ENCODE measurements around the gene UNC79. TPM values are rescaled to one million over a fixed set of nuclear protein-coding genes. Genes with fewer than 3 reads are reported as not detected.

UNC79 gene
- total RNA-seq, 2 donors from 2014 or later = 0.19 to 0.31 TPM

DNA sequence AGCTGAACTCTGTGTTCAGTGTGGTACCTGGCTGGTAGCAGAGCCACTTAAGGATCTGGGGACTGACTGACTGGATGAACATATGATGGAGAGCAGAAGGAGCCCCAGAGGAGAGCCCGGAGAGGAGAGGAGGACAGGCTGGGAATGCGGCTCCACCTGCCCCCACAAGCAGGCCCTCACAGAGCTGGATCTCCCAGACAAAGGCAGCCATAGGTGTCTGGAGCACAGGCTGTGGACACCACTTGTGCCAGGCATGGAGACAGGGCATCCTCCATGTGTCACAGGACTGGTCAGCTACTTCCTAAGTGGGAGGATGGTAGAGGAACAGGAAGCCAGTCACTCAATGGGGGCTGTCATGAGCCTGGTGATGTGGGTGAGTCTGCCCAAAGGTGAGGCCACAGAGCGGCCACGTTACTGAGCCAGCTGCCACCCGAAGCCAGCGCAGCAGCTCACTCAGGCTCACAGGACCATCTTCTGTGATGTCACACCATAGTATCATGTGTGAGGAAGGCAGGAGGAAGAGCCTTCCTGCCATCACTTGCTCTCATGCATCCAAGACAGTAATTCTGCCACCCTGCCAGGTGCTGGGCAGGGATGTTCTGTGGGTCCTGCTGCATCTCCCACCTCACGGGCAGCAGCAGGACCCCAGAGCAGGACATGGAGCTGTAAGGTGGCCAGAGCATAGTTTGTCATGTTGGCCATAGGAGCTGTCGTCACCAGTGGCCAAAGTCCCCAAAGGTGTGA lies 285.4 kb downstream of the UNC79 start:
- no peaks in the 10 kb centered on the region for H3K4me1 ChIP-seq
- H3K36me3 ChIP-seq = no peaks in the 10 kb centered on the region
- DNase-seq (ENCODE audit: low spot score) = peak; percentile 38
- no peaks in the 10 kb centered on the region for H3K27me3 ChIP-seq
- TF ChIP-seq, protein P1, sequence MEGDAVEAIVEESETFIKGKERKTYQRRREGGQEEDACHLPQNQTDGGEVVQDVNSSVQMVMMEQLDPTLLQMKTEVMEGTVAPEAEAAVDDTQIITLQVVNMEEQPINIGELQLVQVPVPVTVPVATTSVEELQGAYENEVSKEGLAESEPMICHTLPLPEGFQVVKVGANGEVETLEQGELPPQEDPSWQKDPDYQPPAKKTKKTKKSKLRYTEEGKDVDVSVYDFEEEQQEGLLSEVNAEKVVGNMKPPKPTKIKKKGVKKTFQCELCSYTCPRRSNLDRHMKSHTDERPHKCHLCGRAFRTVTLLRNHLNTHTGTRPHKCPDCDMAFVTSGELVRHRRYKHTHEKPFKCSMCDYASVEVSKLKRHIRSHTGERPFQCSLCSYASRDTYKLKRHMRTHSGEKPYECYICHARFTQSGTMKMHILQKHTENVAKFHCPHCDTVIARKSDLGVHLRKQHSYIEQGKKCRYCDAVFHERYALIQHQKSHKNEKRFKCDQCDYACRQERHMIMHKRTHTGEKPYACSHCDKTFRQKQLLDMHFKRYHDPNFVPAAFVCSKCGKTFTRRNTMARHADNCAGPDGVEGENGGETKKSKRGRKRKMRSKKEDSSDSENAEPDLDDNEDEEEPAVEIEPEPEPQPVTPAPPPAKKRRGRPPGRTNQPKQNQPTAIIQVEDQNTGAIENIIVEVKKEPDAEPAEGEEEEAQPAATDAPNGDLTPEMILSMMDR (IDR thresholded peaks at IDR 0.05) = no peak
- H3K4me3 ChIP-seq = no peak overlapping the region
- H3K9me3 ChIP-seq = no peaks in the 10 kb centered on the region
- H3K27ac ChIP-seq = no peak overlapping the region

DNA sequence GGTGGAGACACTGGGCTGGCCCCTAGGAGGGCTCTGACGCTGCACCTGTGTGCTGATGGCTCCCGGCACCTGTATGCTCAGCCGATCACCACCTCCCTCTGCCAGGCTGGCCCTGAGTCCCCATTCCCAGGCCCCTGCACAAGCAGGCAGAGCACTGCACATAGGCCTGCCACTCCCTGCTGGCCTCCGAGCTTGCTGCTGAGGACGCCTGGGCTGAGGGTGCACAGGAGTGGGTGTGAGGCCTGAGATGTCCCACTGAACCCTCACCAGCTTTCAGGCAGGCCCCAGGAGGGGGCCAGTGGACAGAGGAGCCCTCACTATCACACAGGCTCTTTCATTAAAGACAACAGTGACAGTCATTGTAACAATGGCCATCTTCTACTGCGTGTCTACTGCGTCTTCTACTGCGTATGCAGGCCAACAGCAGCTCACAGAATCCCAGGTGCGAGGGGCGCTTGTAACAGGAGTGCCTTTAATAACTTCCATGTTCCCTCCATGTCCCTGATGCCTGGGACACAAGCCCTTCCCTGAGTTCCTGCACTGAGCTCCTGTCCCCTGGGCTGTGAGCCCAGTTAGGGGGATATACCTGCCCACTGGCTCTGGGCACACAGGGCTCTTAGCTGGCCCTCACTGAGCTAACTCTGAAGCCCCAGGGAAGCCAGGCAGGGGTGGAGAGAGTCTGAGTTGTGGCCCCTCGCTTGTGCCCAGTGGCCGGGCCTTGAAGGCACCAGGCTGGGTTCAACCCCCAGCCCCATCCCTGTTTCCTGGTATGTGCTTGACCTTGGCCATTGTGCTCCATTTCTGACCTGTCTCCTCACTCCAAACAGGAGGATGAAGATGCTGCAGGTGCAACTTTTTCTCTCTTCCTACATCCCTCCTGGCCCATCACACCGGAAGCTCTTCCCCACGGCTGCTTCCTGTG lies 286.3 kb downstream of the UNC79 start:
- DNase-seq (ENCODE audit: low spot score) = peak; percentile 43
- Histone ChIP-seq H3K27me3 (no peaks in the 10 kb centered on the region), H3K27ac (no peak overlapping the region), H3K4me1 (no peaks in the 10 kb centered on the region), H3K4me3 (no peak overlapping the region), H3K9me3 (no peaks in the 10 kb centered on the region), H3K36me3 (no peaks in the 10 kb centered on the region)
- TF ChIP-seq, protein P1 (IDR thresholded peaks at IDR 0.05) = no peak

DNA sequence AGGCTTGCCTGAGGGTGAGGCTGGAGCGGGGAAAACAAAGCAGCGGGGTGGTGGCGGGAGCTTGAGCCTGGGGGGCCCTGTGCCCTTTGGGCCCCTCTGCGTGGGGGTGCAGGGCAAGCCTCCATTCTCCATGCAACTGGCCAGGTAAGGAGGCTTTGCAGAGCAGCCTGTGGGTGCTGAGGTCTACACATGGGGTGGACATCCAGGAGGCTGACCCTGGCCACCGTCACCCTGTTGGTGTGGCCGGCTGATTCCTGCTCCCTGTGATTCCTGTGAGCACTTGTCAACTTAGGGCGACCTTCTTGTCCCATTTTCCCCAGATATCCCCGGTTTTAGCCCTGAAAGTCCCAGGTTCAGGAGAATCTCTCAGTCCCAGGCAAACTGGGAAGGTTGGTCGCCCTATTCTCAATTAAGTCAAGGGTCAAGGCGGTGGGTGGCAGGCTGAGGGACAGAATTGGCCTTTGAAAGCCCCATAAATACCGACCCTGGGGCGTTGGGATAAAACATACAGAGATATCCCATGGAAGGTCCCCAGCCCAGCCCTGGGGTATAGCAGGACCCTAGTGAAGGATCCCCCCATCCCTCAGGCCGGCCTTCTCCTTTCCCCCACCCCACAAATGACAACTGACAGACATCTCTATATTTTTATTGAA lies 287.1 kb downstream of the UNC79 start:
- Histone ChIP-seq H3K27ac (no peak overlapping the region), H3K4me3 (no peak overlapping the region), H3K36me3 (no peaks in the 10 kb centered on the region), H3K4me1 (no peaks in the 10 kb centered on the region), H3K9me3 (no peaks in the 10 kb centered on the region), H3K27me3 (no peaks in the 10 kb centered on the region)
- TF ChIP-seq, protein P1 (IDR thresholded peaks at IDR 0.05) = no peak
- peak; percentile 53 for DNase-seq (ENCODE audit: low spot score)

DNA sequence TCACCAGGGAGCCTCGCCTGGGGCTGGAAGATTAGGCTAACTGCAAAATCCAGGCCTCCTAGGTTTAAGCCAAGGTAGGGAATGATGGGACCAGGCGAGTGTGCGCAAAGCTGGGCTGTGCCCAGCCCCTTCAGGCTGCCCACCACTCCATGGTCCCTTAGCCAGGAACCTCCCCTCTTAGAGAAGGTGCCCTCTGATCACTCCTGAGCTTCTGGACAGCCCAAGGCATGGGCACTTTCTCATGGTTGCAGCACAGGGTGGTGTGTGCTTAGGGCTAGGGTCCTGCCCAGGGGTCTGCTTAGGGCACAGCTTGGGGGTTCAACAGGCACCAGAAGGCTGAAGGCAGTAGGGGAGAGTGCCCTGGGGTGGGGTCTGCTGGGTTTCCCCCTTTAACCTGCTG lies 288.5 kb downstream of the UNC79 start:
- DNase-seq (ENCODE audit: low spot score) = peak; percentile 23
- no peaks in the 10 kb centered on the region for H3K4me1 ChIP-seq
- TF ChIP-seq, protein P1 (IDR thresholded peaks at IDR 0.05) = no peak
- H3K9me3 ChIP-seq = no peaks in the 10 kb centered on the region
- no peaks in the 10 kb centered on the region for H3K27me3 ChIP-seq
- no peak overlapping the region for H3K4me3 ChIP-seq
- no peaks in the 10 kb centered on the region for H3K36me3 ChIP-seq
- H3K27ac ChIP-seq = no peak overlapping the region

DNA sequence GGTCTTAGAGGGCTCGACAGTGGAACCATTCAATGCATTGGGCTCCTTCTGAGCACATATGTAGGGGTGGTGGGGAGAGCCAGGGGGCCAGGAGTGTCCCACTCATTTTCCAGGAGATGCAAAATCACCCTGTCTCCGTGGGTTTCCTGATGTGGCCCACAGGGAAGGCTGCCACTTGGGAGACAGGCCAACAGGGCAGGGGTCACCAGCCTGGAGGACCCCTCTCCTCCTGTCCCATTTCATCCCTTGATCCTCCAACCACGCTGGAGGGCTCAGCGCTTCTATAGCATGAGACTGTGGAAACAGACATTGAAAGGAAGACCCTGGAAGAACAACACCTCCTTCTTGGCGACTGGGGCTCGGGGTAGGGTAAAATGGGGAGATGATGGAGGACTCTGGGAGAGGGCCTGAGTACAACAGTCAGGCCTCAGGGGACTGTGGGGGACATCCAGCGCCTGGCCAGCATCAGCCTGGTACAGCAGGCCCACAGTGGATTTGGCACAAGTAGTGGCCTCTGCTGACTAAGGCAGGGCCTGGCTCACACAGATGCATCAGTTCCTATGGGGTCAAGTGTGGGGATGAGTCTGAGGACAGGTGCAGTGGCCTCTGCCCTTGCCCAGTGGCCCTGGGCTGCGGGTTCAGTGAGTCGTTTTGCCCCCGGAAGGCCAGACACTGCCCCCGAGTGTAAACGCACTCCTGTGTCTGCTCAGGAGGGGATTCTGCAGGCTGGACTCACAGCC lies 289.5 kb downstream of the UNC79 start:
- H3K27me3 ChIP-seq = no peaks in the 10 kb centered on the region
- TF ChIP-seq, protein P1 (IDR thresholded peaks at IDR 0.05) = no peak
- no peaks in the 10 kb centered on the region for H3K9me3 ChIP-seq
- no peaks in the 10 kb centered on the region for H3K36me3 ChIP-seq
- no peak for DNase-seq (ENCODE audit: low spot score)
- no peaks in the 10 kb centered on the region for H3K4me1 ChIP-seq
- H3K4me3 ChIP-seq = no peak overlapping the region
- H3K27ac ChIP-seq = no peak overlapping the region
